Calu3 (cell line): ENCODE data around the gene DEAF1. TPM values are rescaled to one million over a fixed set of nuclear protein-coding genes. Genes with fewer than 3 reads are reported as not detected.
"Not testable (repeated sequence)": the region's sequence is repeated elsewhere in the genome, so short reads cannot be mapped to it uniquely, and the experiment has no call there.

Experiments used
- BruUV-seq: library from RNA; stranded (reverse); fragments of 400-500 nt; replicated peaks from 2 replicates; lab custom pipeline; 2021; lab: Mats Ljungman, UMichigan
- CTCF ChIA-PET: fragments of 300-600 bp; sonication (Branson Sonifier 250); formaldehyde crosslinking; loops from one replicate; lab custom pipeline; 2022; ENCODE audit warnings: antibody characterized with exemption; lab: Charles Lee
- DNase-seq: peaks from one replicate; pipeline ENCODE4 v3.0.0; 2022
- H3K27ac Mint-ChIP-seq: one replicate; pipeline ENCODE4 v1.8.0; 2022; ENCODE audit warnings: mixed read lengths; ENCODE audit not compliant: unreplicated experiment
- H3K27me3 Mint-ChIP-seq: one replicate; pipeline ENCODE4 v1.8.0; 2022; ENCODE audit warnings: mixed read lengths; ENCODE audit not compliant: unreplicated experiment
- H3K36me3 Mint-ChIP-seq: one replicate; pipeline ENCODE4 v1.8.0; 2022; ENCODE audit warnings: mild to moderate bottlenecking, moderate library complexity, mixed read lengths; ENCODE audit not compliant: insufficient read depth, unreplicated experiment
- H3K4me1 Mint-ChIP-seq: one replicate; pipeline ENCODE4 v1.8.0; 2022; ENCODE audit warnings: mild to moderate bottlenecking, low read depth, mixed read lengths; ENCODE audit not compliant: unreplicated experiment
- H3K4me3 Mint-ChIP-seq: one replicate; pipeline ENCODE4 v1.8.0; 2022; ENCODE audit warnings: mild to moderate bottlenecking, low read depth, moderate library complexity, mixed read lengths; ENCODE audit not compliant: unreplicated experiment
- H3K9me3 Mint-ChIP-seq: one replicate; pipeline ENCODE4 v1.8.0; 2022; ENCODE audit warnings: low read depth, mixed read lengths; ENCODE audit not compliant: unreplicated experiment
- intact Hi-C: fragments of 100-400 bp; cut with micrococcal nuclease; formaldehyde crosslinking; loops from one replicate; pipeline ENCODE4 v1.10.0; 2022; ENCODE audit not compliant: unreplicated experiment
- total RNA-seq: library from RNA; stranded (reverse); gene quantifications from 2 replicates; pipeline ENCODE4 v1.2.3, GENCODE V29; 2022
- TF ChIP-seq, protein P1 (sequence below): fragments of 200-600 bp; IDR thresholded peaks from one replicate; pipeline ENCODE4 v1.8.0; 2022; ENCODE audit warnings: antibody characterized with exemption; ENCODE audit not compliant: unreplicated experiment

Gene DEAF1
- total RNA-seq, 1 experiment from 2014 or later = 57.0 TPM

DNA sequence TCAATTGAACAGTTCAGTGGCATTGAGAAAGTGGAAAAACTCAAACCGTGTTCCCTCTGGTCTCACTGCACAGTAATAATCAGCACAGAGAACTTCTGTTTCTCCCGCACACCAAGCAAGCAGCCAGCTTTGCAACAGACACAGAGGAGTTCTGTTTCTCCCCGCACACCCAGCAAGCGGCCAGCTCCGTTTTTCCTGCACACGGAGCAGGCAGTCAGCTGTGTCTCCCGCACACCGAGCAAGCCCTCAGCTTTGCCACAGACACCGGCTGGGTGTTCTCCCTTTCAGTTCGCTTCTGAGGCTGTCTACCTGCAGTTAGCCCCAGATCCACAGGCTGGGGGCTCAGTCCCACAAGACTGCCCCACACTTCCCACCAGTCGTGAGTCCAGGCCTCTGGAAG is 42.3 kb upstream of the DEAF1 start:
- DNase-seq = no peak
- no peaks in the 10 kb centered on the region for H3K4me1 Mint-ChIP-seq
- H3K27me3 Mint-ChIP-seq = no peaks in the 10 kb centered on the region
- H3K36me3 Mint-ChIP-seq = peaks cover 9% of the 10 kb centered on the region
- intact Hi-C loops = no loop called here
- H3K27ac Mint-ChIP-seq = no peak overlapping the region
- H3K9me3 Mint-ChIP-seq = no peaks in the 10 kb centered on the region
- no peak overlapping the region for H3K4me3 Mint-ChIP-seq
- TF ChIP-seq, protein P1, sequence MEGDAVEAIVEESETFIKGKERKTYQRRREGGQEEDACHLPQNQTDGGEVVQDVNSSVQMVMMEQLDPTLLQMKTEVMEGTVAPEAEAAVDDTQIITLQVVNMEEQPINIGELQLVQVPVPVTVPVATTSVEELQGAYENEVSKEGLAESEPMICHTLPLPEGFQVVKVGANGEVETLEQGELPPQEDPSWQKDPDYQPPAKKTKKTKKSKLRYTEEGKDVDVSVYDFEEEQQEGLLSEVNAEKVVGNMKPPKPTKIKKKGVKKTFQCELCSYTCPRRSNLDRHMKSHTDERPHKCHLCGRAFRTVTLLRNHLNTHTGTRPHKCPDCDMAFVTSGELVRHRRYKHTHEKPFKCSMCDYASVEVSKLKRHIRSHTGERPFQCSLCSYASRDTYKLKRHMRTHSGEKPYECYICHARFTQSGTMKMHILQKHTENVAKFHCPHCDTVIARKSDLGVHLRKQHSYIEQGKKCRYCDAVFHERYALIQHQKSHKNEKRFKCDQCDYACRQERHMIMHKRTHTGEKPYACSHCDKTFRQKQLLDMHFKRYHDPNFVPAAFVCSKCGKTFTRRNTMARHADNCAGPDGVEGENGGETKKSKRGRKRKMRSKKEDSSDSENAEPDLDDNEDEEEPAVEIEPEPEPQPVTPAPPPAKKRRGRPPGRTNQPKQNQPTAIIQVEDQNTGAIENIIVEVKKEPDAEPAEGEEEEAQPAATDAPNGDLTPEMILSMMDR = no peak
- BruUV-seq = no TSS peak
- CTCF ChIA-PET = interaction anchor here (0.7 to 0.9 kb wide), 2 partner anchors 9 to 349 kb away, joined by 3 read pairs; no protein-coding TSS in a partner anchor

DNA sequence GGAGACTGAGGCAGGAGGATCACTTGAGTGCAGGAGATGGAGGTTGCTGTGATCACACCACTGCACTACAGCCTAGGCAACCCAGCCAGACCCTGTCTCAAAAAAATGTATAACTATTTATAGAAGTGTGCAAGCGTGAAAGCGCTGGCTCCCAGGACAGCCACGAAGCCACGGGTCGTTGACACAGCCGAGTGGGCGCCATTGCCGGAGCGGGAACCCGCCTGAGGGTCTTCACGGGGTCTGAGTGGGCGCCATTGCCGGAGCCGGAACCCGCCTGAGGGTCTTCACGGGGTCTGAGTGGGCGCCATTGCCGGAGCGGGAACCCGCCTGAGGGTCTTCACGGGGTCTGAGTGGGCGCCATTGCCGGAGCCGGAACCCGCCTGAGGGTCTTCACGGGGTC is 39.5 kb upstream of the DEAF1 start:
- BruUV-seq, H3K27me3 Mint-ChIP-seq, CTCF ChIA-PET, H3K4me1 Mint-ChIP-seq, H3K9me3 Mint-ChIP-seq, H3K27ac Mint-ChIP-seq, DNase-seq, intact Hi-C loops, H3K4me3 Mint-ChIP-seq: not testable (repeated sequence)
- H3K36me3 Mint-ChIP-seq = peaks cover 15% of the 10 kb centered on the region

DNA sequence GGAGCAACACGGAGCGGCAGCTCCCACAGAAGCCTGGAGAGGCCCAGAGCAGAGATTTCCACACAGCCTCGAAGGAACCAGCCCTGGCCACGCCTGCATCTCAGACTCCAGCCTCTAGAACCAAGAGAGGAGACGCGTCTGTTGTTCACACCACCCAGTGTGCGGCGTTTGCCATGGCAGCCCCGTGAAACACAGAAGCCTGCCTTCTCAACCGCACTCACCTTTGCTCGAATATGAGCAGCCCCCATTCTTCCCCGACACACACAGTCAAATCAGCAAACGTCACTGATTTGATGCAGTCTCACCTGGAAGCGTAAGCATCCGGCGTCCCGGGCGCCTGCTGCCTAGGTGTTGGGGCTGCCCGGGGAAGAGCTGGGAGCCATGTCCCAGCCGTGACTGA is 38.0 kb upstream of the DEAF1 start:
- DNase-seq = no peak
- Mint-ChIP-seq H3K4me3 (no peak overlapping the region), H3K27ac (no peak overlapping the region), H3K9me3 (no peaks in the 10 kb centered on the region), H3K27me3 (no peaks in the 10 kb centered on the region), H3K36me3 (peaks cover 29% of the 10 kb centered on the region), H3K4me1 (peaks cover 8% of the 10 kb centered on the region)
- CTCF ChIA-PET = interaction anchor here (0.7 kb wide), 1 partner anchor 15 kb away, joined by 4 read pairs; no protein-coding TSS in a partner anchor
- TF ChIP-seq, protein P1 = no peak
- no TSS peak for BruUV-seq
- intact Hi-C loops = no loop called here

DNA sequence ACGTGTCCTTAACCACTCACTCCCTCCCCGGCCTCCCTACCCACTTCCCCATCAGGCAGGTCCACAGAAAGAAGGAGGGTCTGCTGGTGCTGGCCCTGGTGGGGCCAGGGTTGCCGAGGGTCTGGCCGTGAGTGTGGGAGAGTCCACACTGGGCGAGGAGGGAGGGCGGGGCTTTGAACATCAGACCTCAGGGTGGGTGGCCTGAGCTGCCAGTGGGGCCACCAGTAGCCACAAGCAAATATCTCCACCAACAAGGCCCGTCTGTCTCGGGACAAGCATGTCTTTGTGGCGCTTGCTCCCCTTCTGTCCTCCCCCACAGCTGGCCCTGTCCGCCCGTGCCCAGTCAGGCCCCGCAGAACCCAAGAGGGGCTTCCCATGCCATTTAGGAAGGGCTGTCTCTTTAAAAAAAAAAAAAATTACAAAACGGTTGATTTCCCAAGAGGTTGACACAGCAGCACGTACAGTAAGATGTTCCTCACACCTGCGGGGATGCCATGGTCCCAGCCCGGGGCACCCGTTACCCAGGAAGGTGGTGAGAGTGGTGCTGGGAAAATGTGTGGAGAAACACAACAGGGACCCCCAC is 34.6 kb upstream of the DEAF1 start:
- no peak for DNase-seq
- no peaks in the 10 kb centered on the region for H3K27me3 Mint-ChIP-seq
- H3K4me3 Mint-ChIP-seq = no peak overlapping the region
- H3K36me3 Mint-ChIP-seq = peaks cover 48% of the 10 kb centered on the region
- TF ChIP-seq, protein P1 = no peak
- BruUV-seq = no TSS peak
- intact Hi-C loops = loop anchor here (10.0 kb wide), 1 partner anchor 175 kb away; no protein-coding TSS in a partner anchor
- no peaks in the 10 kb centered on the region for H3K9me3 Mint-ChIP-seq
- H3K27ac Mint-ChIP-seq = peak overlapping the region; percentile 60
- CTCF ChIA-PET = interaction anchor here (0.6 kb wide), 1 partner anchor 25 kb away, joined by 4 read pairs; no protein-coding TSS in a partner anchor
- peaks cover 8% of the 10 kb centered on the region for H3K4me1 Mint-ChIP-seq
